PC-9 (cell line): ENCODE measurements around the gene OFD1. TPM values are rescaled to one million over a fixed set of nuclear protein-coding genes. Genes with fewer than 3 reads are reported as not detected.

ENCODE experiments used
- BruUV-seq: library from RNA; stranded (reverse); fragments of 400-500 nt; replicated peaks from 2 replicates; lab custom pipeline; 2021; lab: Mats Ljungman, UMichigan
- CTCF ChIA-PET: fragments of 300-600 bp; sonication (Branson Sonifier 250); formaldehyde crosslinking; loops from one replicate; lab custom pipeline; 2022; ENCODE audit warnings: antibody characterized with exemption; lab: Charles Lee
- POLR2A ChIA-PET: fragments of 300-600 bp; sonication (Branson Sonifier 250); formaldehyde crosslinking; loops from one replicate; lab custom pipeline; 2022; ENCODE audit warnings: antibody characterized with exemption; ENCODE audit not compliant: unreplicated experiment; lab: Charles Lee
- DNase-seq, 2 experiments: peaks; one replicate each; pipeline versions ENCODE4 v3.0.0 to v3.0.0-alpha.2; 2015 to 2022; ENCODE audit warnings: mixed read lengths in 1 of 2
- H2AFZ ChIP-seq: fragments of 200-600 bp; sonication (generic); 2 replicates; pipeline ENCODE4 v1.8.1; 2017; ENCODE audit warnings: antibody characterized with exemption
- H3F3A ChIP-seq: fragments of 200-600 bp; sonication (generic); 2 replicates; pipeline ENCODE4 v1.8.1; 2017; ENCODE audit warnings: antibody characterized with exemption, mild to moderate bottlenecking, low read depth; ENCODE audit not compliant: insufficient read depth
- H3K27ac ChIP-seq: fragments of 200-600 bp; sonication (generic); 2 replicates; pipeline ENCODE4 v1.6.1; 2016; ENCODE audit warnings: mixed run types
- H3K27me3 ChIP-seq: fragments of 200-600 bp; sonication (generic); 2 replicates; pipeline ENCODE4 v1.6.1; 2016; ENCODE audit warnings: low read depth, mixed run types; ENCODE audit not compliant: insufficient read depth
- H3K36me3 ChIP-seq: fragments of 200-600 bp; sonication (generic); 2 replicates; pipeline ENCODE4 v1.6.1; 2016; ENCODE audit warnings: low read depth, mixed run types
- H3K4me1 ChIP-seq: fragments of 200-600 bp; sonication (generic); replicated peaks from 2 replicates; pipeline ENCODE4 v1.6.1; 2016; ENCODE audit warnings: mixed run types; ENCODE audit not compliant: insufficient read depth
- H3K4me2 ChIP-seq: fragments of 200-600 bp; sonication (generic); 2 replicates; pipeline ENCODE4 v1.6.1; 2017; ENCODE audit warnings: mixed run types
- H3K4me3 ChIP-seq: fragments of 200-600 bp; sonication (generic); 2 replicates; pipeline ENCODE4 v1.6.1; 2016; ENCODE audit warnings: mixed run types
- H3K79me2 ChIP-seq: fragments of 200-600 bp; sonication (generic); 2 replicates; pipeline ENCODE4 v1.6.1; 2017; ENCODE audit warnings: low read depth, mixed run types
- H3K9me2 ChIP-seq: fragments of 200-600 bp; sonication (generic); 2 replicates; pipeline ENCODE4 v1.8.1; 2017; ENCODE audit warnings: mild to moderate bottlenecking; ENCODE audit not compliant: insufficient read depth
- H3K9me3 ChIP-seq: fragments of 200-600 bp; sonication (generic); 2 replicates; pipeline ENCODE4 v1.8.1; 2016; ENCODE audit warnings: low read depth; ENCODE audit not compliant: insufficient read depth
- H4K20me1 ChIP-seq: fragments of 200-600 bp; sonication (generic); 2 replicates; pipeline ENCODE4 v1.8.1; 2017; ENCODE audit not compliant: insufficient read depth
- CTCF ChIP-seq: fragments of 200-600 bp; sonication (generic); conservative IDR thresholded peaks from 2 replicates; pipeline ENCODE4 v1.6.1; 2017; ENCODE audit warnings: mixed run types, antibody characterized with exemption, mild to moderate bottlenecking, moderate library complexity
- EZH2 ChIP-seq: fragments of 200-600 bp; sonication (generic); IDR thresholded peaks from 2 replicates; pipeline ENCODE4 v1.8.0; 2017; ENCODE audit warnings: antibody characterized with exemption, low read depth
- intact Hi-C: fragments of 100-400 bp; cut with micrococcal nuclease; formaldehyde crosslinking; loops from one replicate; pipeline ENCODE4 v1.10.0; 2022; ENCODE audit not compliant: unreplicated experiment
- total RNA-seq: library from RNA; stranded (reverse); gene quantifications from 2 replicates; pipeline ENCODE4 v1.2.3, GENCODE V29; 2021

Gene OFD1
- total RNA-seq, 1 experiment from 2014 or later = 31.6 TPM

- no peaks in the 10 kb centered on the region for H3K9me3 ChIP-seq
- no peaks in the 10 kb centered on the region for H4K20me1 ChIP-seq
- no peaks in the 10 kb centered on the region for H3K4me1 ChIP-seq
- H3K36me3 ChIP-seq = 0 out of 2 replicates have a peak, but pooled peaks cover 3% of the 10 kb centered on the region
- TF ChIP-seq EZH2 = no peak
- no peaks in the 10 kb centered on the region for H3K9me2 ChIP-seq
- no peaks in the 10 kb centered on the region for H3K27me3 ChIP-seq
- DNase-seq = no peak
- H3K27ac ChIP-seq = no peak overlapping the region
- no peak overlapping the region for H3K4me2 ChIP-seq
- no peak overlapping the region for H3K4me3 ChIP-seq
- intact Hi-C loops = no loop called here
- H3F3A ChIP-seq = no peaks in the 10 kb centered on the region
- CTCF ChIA-PET = no interaction called here
- no peak overlapping the region for H2AFZ ChIP-seq
- POLR2A ChIA-PET = no interaction called here
- H3K79me2 ChIP-seq = no peaks in the 10 kb centered on the region
- no TSS peak for BruUV-seq
Observed at GRCh38 chrX:13774696-13775095, 40.1 kb downstream of the OFD1 start.

- Histone ChIP-seq H3K4me3 (no peak overlapping the region), H3F3A (no peaks in the 10 kb centered on the region), H3K27ac (no peak overlapping the region), H3K9me2 (no peaks in the 10 kb centered on the region), H3K4me1 (no peaks in the 10 kb centered on the region), H3K9me3 (no peaks in the 10 kb centered on the region), H3K27me3 (no peaks in the 10 kb centered on the region), H3K4me2 (no peak overlapping the region), H3K79me2 (no peaks in the 10 kb centered on the region), H2AFZ (no peak overlapping the region), H3K36me3 (no peaks in the 10 kb centered on the region), H4K20me1 (no peaks in the 10 kb centered on the region)
- intact Hi-C loops = no loop called here
- CTCF ChIA-PET = no interaction called here
- BruUV-seq = no TSS peak
- TF ChIP-seq EZH2 (no peak), CTCF (no peak)
- DNase-seq = no peak
- POLR2A ChIA-PET = no interaction called here
Observed at GRCh38 chrX:13775837-13776236, 41.3 kb downstream of the OFD1 start.

GRCh38 chrX:13776387-13776786 is 41.8 kb downstream of the OFD1 start:
- H3F3A ChIP-seq = no peaks in the 10 kb centered on the region
- no peak overlapping the region for H3K27ac ChIP-seq
- H3K79me2 ChIP-seq = no peaks in the 10 kb centered on the region
- no peaks in the 10 kb centered on the region for H3K4me1 ChIP-seq
- BruUV-seq = no TSS peak
- no peak for DNase-seq
- no peak overlapping the region for H2AFZ ChIP-seq
- no peaks in the 10 kb centered on the region for H3K27me3 ChIP-seq
- H3K9me3 ChIP-seq = no peaks in the 10 kb centered on the region
- no peaks in the 10 kb centered on the region for H3K36me3 ChIP-seq
- H4K20me1 ChIP-seq = no peaks in the 10 kb centered on the region
- intact Hi-C loops = no loop called here
- ChIA-PET CTCF (no interaction called here), POLR2A (no interaction called here)
- TF ChIP-seq CTCF (no peak), EZH2 (no peak)
- no peak overlapping the region for H3K4me2 ChIP-seq
- no peaks in the 10 kb centered on the region for H3K9me2 ChIP-seq
- H3K4me3 ChIP-seq = no peak overlapping the region

GRCh38 chrX:13778916-13779315 is 44.4 kb downstream of the OFD1 start:
- Histone ChIP-seq H2AFZ (no peak overlapping the region), H3K9me3 (no peaks in the 10 kb centered on the region), H3K4me3 (no peak overlapping the region), H3F3A (no peaks in the 10 kb centered on the region), H3K79me2 (no peaks in the 10 kb centered on the region), H3K4me2 (no peak overlapping the region), H3K27ac (no peak overlapping the region), H3K9me2 (no peaks in the 10 kb centered on the region), H3K36me3 (no peaks in the 10 kb centered on the region), H4K20me1 (no peaks in the 10 kb centered on the region), H3K4me1 (no peaks in the 10 kb centered on the region), H3K27me3 (no peaks in the 10 kb centered on the region)
- no TSS peak for BruUV-seq
- DNase-seq = no peak
- CTCF ChIA-PET = no interaction called here
- POLR2A ChIA-PET = no interaction called here
- intact Hi-C loops = no loop called here
- no peak for TF ChIP-seq EZH2
- TF ChIP-seq CTCF = no peak
